Fibroblast of skin of right quadriceps (primary cell): ENCODE results near the gene RBFA.
A peak's percentile ranks its signal among the peaks of the same experiment; 100 is the strongest.
"Not testable (repeated sequence)": the region's sequence is repeated elsewhere in the genome, so short reads cannot be mapped to it uniquely, and the experiment has no call there.

Source experiments
- DNase-seq: peaks from one replicate; pipeline ENCODE4 v3.0.0-alpha.2; 2013

RBFA gene

DNA sequence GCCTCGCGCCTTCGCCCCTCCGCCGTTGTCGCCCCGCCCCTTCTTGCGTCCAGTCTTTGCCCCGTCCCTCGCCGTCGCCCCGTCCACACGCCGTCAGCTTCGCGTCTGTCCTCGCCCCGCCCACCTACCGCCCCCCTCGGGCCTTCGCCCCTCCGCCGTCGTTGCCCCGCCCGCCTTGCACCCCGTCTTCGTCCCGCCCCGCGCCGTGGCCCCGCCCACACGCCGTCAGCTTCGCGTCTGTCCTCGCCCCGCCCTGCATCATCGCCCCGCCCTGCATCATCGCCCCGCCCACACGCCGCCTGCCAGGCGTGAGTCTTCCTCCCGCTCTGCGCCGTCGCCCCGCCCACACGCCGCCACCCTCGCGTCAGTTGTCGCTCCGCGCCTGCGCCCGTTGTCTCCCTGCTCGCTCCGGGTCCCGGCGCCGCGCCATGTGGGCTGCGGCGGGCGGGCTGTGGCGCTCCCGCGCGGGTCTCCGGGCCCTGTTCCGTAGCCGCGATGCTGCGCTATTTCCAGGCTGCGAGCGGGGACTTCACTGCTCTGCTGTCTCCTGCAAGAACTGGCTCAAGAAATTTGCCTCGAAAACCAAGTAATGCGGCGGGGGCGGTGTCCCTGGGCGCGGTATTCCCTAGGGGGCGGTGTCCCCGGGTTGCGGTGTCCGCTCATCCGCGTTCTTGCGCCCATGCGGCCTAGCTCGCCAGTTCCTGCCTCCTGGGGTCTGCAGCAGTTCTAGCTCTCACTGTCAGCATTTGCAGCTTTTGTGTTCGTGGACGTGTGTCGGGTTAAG is at the start of gene RBFA:
RBFA (plus strand) TSS at position 367 of the 784 bp plus-strand sequence; CDS start at position 429, 62 bp downstream.
- DNase-seq, result peak; percentile 98

- no peak for DNase-seq
These were observed 49.1 kb upstream of the RBFA start for GRCh38 chr18:79985172-79985571.

- no peak for DNase-seq
These were observed 47.5 kb upstream of the RBFA start for GRCh38 chr18:79986726-79987125.

DNA sequence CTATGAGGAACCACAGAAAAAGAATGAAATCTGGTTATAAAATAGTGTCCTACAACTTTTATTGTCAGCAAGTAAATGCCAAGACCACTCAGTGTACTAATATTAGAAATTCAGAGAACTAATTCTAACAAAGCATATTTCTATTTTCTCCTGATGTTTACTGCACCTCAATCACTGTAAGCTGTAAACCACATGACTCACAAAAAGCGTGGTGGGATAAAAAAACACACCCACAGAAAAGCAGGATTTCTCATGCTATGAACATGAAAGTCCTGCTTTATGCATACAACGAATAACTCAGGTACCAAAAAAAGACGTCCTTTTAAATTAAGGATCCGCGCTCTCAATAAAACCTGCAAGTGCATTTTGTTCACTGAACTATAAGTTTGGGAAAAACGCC is 46.7 kb upstream of the RBFA start:
- no peak for DNase-seq

DNA sequence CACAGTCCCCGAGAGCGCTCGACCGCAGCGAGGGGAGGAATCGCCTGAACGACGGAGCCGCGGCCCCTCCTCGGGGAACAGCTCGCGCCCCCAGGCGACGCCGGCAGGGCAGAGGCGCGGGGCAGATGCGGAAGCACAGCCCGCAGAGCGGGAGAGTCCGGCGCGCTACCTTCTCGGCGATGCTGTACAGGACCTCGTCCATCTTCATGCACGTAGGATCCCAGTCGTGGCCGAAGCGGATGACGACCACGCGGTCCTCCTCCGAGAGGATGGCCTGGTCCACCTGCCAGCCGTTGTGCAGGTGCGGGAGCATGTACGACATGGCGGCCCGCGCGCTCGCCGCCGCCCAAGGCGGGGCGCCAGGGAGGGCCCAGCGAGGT is 46.2 kb upstream of the RBFA start:
- DNase-seq, result peak; percentile 38

DNA sequence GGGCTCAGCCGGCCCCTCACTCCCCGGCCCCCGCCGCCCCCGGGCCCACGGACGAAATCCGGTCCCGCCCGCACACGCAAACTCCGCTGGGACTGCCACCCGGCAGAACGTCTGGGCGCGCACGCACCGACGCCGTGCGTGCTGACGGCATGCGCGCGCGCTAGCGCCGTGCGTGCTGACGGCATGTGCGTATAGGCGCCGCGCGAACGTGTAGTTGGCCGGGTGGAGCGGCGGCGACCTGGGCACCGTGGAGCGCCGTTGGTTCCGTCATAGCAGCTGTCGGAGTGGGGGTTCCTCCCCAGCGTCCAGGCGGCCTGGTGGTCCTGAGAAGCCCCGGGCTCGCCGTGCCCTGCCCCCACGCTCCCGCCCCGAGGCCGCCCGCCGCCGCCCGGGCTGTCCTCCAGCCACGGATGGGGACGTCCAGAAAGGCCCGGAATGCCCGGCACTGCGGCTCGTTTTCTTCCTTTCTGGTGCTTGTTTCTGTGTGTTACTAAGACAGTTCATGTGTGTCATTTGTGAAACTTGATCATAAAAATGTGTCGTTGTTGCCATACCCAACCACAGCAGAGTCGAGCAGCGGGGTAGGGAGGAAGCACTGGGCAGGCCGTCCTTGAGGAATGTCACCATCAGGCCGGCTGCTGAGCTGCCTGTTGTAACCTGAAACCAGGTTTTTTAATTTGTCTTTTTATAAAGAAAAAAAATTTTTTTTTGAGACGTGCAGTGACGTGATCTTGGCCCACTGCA is 45.6 kb upstream of the RBFA start, which contains the start of gene TXNL4A:
TXNL4A (minus strand) TSS at position 113 of the 744 bp plus-strand sequence. CDS start 171 bp downstream, outside the sequence.
- DNase-seq, result peak; percentile 84

GRCh38 chr18:79989195-79989497 is 45.1 kb upstream of the RBFA start:
- no peak for DNase-seq

DNA sequence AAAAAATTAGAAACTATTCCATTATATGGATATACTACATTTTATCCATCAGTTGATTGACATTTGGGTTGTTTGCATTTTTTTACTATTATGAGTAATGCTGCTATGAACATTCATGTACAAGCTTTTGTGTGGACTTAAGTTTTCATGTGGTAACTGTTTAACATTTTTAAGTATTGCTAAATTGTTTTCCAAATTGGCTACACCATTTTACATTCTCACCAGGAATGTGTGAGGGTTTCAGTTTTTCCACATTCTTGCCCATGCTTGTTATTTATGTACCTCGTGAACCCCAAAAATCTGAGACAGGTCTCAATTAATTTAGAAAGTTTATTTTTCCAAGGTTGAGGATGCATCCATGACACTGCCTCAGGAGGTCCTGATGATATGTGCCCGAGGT is 42.7 kb upstream of the RBFA start:
- no peak for DNase-seq

GRCh38 chr18:79999701-80000100 is 34.5 kb upstream of the RBFA start:
- not testable (repeated sequence) for DNase-seq

GRCh38 chr18:80000877-80001276 is 33.4 kb upstream of the RBFA start:
- no peak for DNase-seq

DNA sequence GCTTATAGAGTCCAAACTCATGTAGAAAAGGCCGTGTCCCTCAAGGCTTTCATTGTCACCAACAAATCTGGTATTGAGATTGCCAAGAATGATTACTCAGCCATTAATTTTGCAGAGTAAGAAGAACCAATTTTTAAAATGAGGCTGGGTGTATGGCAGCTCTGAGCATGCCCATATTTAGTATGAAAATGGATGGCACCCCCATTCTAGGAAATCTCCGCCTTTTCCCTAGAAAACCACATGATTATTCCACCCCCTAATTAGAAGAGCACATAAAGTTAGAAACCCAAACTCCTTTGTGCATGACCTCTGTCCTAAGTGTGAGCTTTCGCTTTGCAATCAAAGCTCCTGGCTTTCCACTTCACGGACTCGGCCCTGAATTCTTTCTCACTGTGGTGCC is 31.8 kb upstream of the RBFA start:
- no peak for DNase-seq

DNA sequence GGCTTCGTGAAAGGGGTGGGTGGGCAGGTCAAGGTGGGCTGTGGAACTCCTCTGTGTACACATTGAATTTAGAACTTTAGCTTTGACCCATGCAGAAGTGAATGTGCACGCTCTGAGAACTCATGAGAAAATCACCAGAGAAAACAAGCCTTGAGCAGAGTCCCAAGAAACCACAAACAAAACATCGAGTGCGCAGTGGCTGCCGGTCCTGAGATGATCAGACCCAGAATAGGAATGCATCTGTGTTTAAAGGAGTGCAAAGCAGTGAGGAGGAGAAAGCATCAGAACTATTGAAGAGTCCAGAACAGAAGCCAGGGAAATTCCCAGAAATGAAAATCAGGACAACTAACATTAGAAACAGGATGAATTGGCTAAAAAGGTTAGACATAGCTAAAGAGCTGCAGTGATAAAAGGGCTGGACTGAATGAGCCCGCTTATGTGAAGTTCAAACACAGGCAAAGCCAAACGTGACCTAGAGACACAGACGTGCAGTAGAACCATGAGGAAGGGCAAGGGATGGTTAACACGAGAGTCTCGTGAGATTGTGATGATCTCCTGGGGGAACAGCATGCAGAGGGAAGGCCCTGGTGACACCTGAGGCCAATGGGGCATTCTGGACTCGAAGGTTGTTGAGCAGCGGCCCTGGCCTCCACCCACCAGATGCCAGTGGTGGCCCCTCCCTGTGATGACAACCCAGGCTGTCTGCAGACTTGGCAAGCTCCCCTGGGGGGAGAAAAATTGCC is 29.5 kb upstream of the RBFA start:
- DNase-seq, result no peak

DNA sequence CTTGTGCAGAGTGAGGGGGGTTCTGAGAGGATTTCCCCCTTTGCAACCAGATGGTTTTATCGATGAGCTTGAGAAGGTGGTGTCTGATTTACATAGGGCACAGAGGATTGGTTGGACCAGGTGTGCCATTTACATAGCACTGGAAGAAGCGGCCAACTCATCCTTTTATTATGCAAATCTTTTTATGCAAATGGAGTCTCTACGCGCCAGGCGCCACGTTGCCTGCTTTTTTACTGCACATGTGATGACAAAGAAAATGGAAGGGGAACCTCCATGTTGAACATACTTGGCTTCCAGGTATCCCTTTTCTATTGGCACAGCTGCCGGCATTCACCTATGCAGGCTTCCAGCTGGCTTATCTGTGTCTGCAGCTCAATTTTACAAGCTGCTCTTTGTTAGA is 27.5 kb upstream of the RBFA start:
- DNase-seq, result no peak

- peak; percentile 86 for DNase-seq
These were observed 24.3 kb upstream of the RBFA start for GRCh38 chr18:80009661-80010550.

GRCh38 chr18:80010551-80010906 is 23.7 kb upstream of the RBFA start:
- DNase-seq, result no peak

- not testable (repeated sequence) for DNase-seq
These were observed 22.6 kb upstream of the RBFA start for GRCh38 chr18:80011496-80012137.

GRCh38 chr18:80012714-80013113 is 21.5 kb upstream of the RBFA start:
- DNase-seq, result no peak

DNA sequence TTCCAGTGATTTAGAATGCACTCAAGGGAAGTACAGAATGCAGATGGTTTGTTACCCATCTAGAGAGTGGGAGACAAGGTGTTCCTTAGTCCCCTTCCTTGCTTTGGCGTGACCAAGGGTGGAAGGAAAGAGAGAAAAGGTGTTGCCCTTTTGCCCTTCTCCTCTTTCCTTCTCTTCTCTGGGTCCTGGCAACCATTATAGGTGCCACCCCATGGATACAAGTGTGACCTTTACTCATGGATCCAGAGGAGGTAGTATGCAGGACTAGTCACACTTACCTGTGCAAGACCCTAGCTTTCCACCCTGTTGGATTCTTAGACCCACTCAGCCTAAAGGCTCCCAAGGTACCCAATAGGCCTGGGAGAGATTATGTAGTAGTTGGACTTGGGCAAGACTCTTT is 11.6 kb upstream of the RBFA start:
- DNase-seq, result peak; percentile 33

DNA sequence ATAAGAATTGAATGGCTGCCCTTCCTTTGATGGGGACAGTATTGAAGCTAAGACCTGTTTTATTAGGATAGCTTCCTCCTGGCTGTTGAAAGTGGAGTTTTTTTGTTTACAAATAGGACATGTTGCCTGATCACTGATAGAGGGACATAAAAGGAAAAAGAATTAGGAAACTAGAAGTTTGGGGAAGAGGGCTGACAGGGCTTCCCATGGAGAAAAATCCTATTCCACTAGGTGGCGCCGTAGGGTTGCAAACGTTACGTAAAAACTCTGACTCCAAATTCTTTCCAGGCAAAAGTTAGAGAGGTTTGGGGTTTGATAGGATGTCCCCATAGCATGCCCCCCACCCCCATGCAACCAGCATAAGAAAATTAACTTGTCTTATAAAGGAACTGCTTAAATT is 11.1 kb upstream of the RBFA start:
- no peak for DNase-seq

- DNase-seq, result no peak
These were observed 7.9 kb upstream of the RBFA start for GRCh38 chr18:80026363-80026762.

GRCh38 chr18:80027719-80028118 is 6.5 kb upstream of the RBFA start:
- peak; percentile 66 for DNase-seq

DNA sequence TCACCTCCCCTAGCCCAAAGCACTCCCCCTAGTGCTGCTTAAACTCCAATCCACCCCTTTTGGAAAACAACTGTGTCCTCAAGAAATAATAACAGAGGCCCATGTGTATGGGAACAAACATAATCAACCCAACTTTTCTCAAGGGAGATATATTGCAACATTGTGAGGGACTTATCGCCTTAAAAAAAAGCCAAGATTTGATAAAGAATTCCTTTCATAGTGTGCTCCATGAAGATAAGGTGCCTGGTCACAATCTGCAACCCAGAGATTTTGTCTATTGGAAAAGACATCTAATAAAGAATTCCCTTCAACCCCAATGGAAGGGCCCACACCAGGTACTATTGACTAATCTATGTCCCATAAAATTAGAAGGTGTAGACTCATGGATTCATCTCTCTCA is 4.5 kb upstream of the RBFA start:
- no peak for DNase-seq
